ENCODE data around the gene RBM4.

DNA sequence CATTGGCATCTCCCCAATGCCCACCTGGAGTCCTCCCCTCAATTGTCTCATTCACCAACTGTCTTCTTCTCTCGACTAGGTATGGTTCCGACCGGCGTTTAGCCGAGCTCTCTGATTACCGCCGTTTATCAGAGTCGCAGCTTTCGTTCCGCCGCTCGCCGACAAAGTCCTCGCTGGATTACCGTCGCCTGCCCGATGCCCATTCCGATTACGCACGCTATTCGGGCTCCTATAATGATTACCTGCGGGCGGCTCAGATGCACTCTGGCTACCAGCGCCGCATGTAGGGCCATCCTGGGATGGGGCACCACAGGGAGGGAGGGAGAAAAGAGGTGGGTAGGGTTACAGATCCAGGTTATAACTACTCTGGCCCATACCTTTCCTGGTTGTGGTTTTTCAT, 12.1 kb upstream of the RBM4 start:
- TF ChIP-seq, protein P1, sequence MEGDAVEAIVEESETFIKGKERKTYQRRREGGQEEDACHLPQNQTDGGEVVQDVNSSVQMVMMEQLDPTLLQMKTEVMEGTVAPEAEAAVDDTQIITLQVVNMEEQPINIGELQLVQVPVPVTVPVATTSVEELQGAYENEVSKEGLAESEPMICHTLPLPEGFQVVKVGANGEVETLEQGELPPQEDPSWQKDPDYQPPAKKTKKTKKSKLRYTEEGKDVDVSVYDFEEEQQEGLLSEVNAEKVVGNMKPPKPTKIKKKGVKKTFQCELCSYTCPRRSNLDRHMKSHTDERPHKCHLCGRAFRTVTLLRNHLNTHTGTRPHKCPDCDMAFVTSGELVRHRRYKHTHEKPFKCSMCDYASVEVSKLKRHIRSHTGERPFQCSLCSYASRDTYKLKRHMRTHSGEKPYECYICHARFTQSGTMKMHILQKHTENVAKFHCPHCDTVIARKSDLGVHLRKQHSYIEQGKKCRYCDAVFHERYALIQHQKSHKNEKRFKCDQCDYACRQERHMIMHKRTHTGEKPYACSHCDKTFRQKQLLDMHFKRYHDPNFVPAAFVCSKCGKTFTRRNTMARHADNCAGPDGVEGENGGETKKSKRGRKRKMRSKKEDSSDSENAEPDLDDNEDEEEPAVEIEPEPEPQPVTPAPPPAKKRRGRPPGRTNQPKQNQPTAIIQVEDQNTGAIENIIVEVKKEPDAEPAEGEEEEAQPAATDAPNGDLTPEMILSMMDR (conservative IDR thresholded peaks at IDR 0.05; ENCODE audit: low read length): no peak
- TF ChIP-seq EZH2phosphoT487 (IDR thresholded peaks at IDR 0.05; ENCODE audit: borderline replicate concordance): no peak

Data from Loucy (cell line).